GM23338 (cell line): Measurements from ENCODE around the gene ARFGEF2. TPM values are rescaled to one million over a fixed set of nuclear protein-coding genes. Genes with fewer than 3 reads are reported as not detected.
"Not testable (repeated sequence)": the region's sequence is repeated elsewhere in the genome, so short reads cannot be mapped to it uniquely, and the experiment has no call there.

Experiments
- ATAC-seq: fragments of 200-7000 bp; cut with Tn5 transposase; 3 replicates; pipeline ENCODE4 v1.9.1; 2020
- DNase-seq: peaks from one replicate; pipeline ENCODE4 v3.0.0-alpha.2; 2015; ENCODE audit warnings: low spot score
- H2AFZ ChIP-seq: fragments of 200-600 bp; sonication (generic); 2 replicates; pipeline ENCODE4 v1.8.0; 2016; ENCODE audit warnings: antibody characterized with exemption, mild to moderate bottlenecking, moderate library complexity
- H3F3A ChIP-seq: fragments of 200-600 bp; sonication (generic); replicated peaks from 2 replicates; pipeline ENCODE4 v1.8.0; 2017; ENCODE audit warnings: antibody characterized with exemption, mixed run types, low read depth
- H3K27ac ChIP-seq: fragments of 200-600 bp; sonication (generic); 2 replicates; pipeline ENCODE4 v1.6.1; 2016; ENCODE audit warnings: low read depth
- H3K27me3 ChIP-seq: fragments of 200-600 bp; sonication (generic); 2 replicates; pipeline ENCODE4 v1.8.0; 2016; ENCODE audit warnings: mild to moderate bottlenecking, mixed run types, moderate library complexity; ENCODE audit not compliant: insufficient read depth
- H3K36me3 ChIP-seq: fragments of 200-600 bp; sonication (generic); 2 replicates; pipeline ENCODE4 v1.8.0; 2016; ENCODE audit warnings: mild to moderate bottlenecking; ENCODE audit not compliant: insufficient read depth
- H3K4me1 ChIP-seq: fragments of 200-600 bp; sonication (generic); 2 replicates; pipeline ENCODE4 v1.8.0; 2016; ENCODE audit warnings: mild to moderate bottlenecking, moderate library complexity; ENCODE audit not compliant: insufficient read depth
- H3K4me2 ChIP-seq: fragments of 200-600 bp; sonication (generic); 2 replicates; pipeline ENCODE4 v1.7.1; 2017; ENCODE audit warnings: mixed run types
- H3K4me3 ChIP-seq: fragments of 200-600 bp; sonication (generic); 2 replicates; pipeline ENCODE4 v1.6.1; 2016; ENCODE audit warnings: mixed run types
- H3K79me2 ChIP-seq: fragments of 200-600 bp; sonication (generic); replicated peaks from 2 replicates; pipeline ENCODE4 v1.8.0; 2017; ENCODE audit warnings: mild to moderate bottlenecking; ENCODE audit not compliant: insufficient read depth
- H3K9me2 ChIP-seq: fragments of 200-600 bp; sonication (generic); 2 replicates; pipeline ENCODE4 v1.8.0; 2017; ENCODE audit not compliant: insufficient read depth
- H4K20me1 ChIP-seq: fragments of 200-600 bp; sonication (generic); replicated peaks from 2 replicates; pipeline ENCODE4 v1.8.0; 2017; ENCODE audit warnings: mild to moderate bottlenecking; ENCODE audit not compliant: insufficient read depth
- H3K27ac Mint-ChIP-seq: 2 replicates; pipeline ENCODE4 v1.8.0; 2020; ENCODE audit warnings: inconsistent platforms, mild to moderate bottlenecking, moderate library complexity, mixed read lengths
- H3K27me3 Mint-ChIP-seq: 3 replicates; pipeline ENCODE4 v1.8.0; 2022; ENCODE audit warnings: low read depth, mild to moderate bottlenecking, moderate library complexity, mixed read lengths, inconsistent platforms; ENCODE audit not compliant: insufficient read depth, poor library complexity
- H3K36me3 Mint-ChIP-seq: 3 replicates; pipeline ENCODE4 v1.8.0; 2021; ENCODE audit warnings: low read depth, mild to moderate bottlenecking, inconsistent platforms, moderate library complexity, mixed read lengths
- H3K4me1 Mint-ChIP-seq: 3 replicates; pipeline ENCODE4 v1.8.0; 2020; ENCODE audit warnings: mild to moderate bottlenecking, inconsistent platforms, mixed read lengths
- H3K4me3 Mint-ChIP-seq: 3 replicates; pipeline ENCODE4 v1.8.0; 2021; ENCODE audit warnings: moderate library complexity, mild to moderate bottlenecking, inconsistent platforms, mixed read lengths
- H3K9me3 Mint-ChIP-seq: 3 replicates; pipeline ENCODE4 v1.8.0; 2020; ENCODE audit warnings: moderate library complexity, mild to moderate bottlenecking, inconsistent platforms, mixed read lengths
- polyA plus RNA-seq: library from polyadenylated mRNA; unstranded; fragments of >200 nt; fragmentation: Nextera tagmentation; extraction: Ambion mirVana; gene quantifications from 2 replicates; pipeline ENCODE4 v1.2.1, GENCODE V29; 2016
- small RNA-seq: library from RNA; depleted of rRNA; stranded (forward); fragments of <200 nt; gene quantifications from one replicate; pipeline ENCODE3, GENCODE V24; 2014; ENCODE audit warnings: low replicate concordance
- total RNA-seq: library from RNA; depleted of rRNA; stranded (reverse); fragments of >200 nt; shearing (Covaris generic); gene quantifications from 2 replicates; pipeline ENCODE4 v1.2.3, GENCODE V29; 2014; rRNA removed

Gene ARFGEF2
- total and polyA plus RNA-seq, 2 experiments from 2014 or later, result 7.2 to 25.5 TPM

GRCh38 chr20:49082295-49082694 is 160.8 kb downstream of the ARFGEF2 start:
- H3K9me3 Mint-ChIP-seq, H3K4me1 ChIP-seq, H3K9me2 ChIP-seq, H3K4me3 ChIP-seq, H3F3A ChIP-seq, DNase-seq, H3K4me2 ChIP-seq, H2AFZ ChIP-seq, H3K4me3 Mint-ChIP-seq, H3K27ac ChIP-seq, ATAC-seq, H3K27me3 ChIP-seq, H3K27me3 Mint-ChIP-seq, H3K4me1 Mint-ChIP-seq, H3K27ac Mint-ChIP-seq: not testable (repeated sequence)
- Histone ChIP-seq H3K36me3 (peaks cover 96% of the 10 kb centered on the region), H4K20me1 (peaks cover 37% of the 10 kb centered on the region), H3K79me2 (peaks cover 60% of the 10 kb centered on the region)
- H3K36me3 Mint-ChIP-seq, result peaks cover 95% of the 10 kb centered on the region

Small RNA genes lying within 50 kb of the gene (small RNA-seq; reads per million reads assigned to genes)
- not detected for gene SNAP23P1

Other genes starting within 250 kb of the ARFGEF2 start
- gene PREX1, start 93.7 kb upstream of the ARFGEF2 start, total RNA-seq, result 7.8 and 10.3 TPM in 2 replicates
- 2.4 and 2.6 TPM in 2 replicates for gene PREX1, start 93.7 kb upstream of the ARFGEF2 start, polyA plus RNA-seq
- 312 and 326 TPM in 2 replicates for gene CSE1L, start 124.6 kb downstream of the ARFGEF2 start, total RNA-seq
- 147 and 163 TPM in 2 replicates for gene CSE1L, start 124.6 kb downstream of the ARFGEF2 start, polyA plus RNA-seq